Choroid plexus epithelial cell (primary cell): ENCODE results near the gene PACSIN2.
A peak's percentile ranks its signal among the peaks of the same experiment; 100 is the strongest.

Source experiments
- DNase-seq: peaks from one replicate; pipeline ENCODE4 v3.0.0-alpha.2; 2010; ENCODE audit warnings: low read depth
- H3K4me3 ChIP-seq: 2 replicates; pipeline ENCODE4 v1.5.1; 2011; ENCODE audit warnings: low read depth, mild to moderate bottlenecking, control low read depth, low read length, moderate library complexity
- TF ChIP-seq, protein P1 (sequence below): conservative IDR thresholded peaks from 2 replicates; pipeline ENCODE4 v1.5.1; 2011; ENCODE audit warnings: low read depth, mild to moderate bottlenecking, control low read depth, inconsistent platforms, low read length, moderate library complexity

PACSIN2 gene

GRCh38 chr22:43009444-43009843 is 5.5 kb downstream of the PACSIN2 start:
- TF ChIP-seq, protein P1, sequence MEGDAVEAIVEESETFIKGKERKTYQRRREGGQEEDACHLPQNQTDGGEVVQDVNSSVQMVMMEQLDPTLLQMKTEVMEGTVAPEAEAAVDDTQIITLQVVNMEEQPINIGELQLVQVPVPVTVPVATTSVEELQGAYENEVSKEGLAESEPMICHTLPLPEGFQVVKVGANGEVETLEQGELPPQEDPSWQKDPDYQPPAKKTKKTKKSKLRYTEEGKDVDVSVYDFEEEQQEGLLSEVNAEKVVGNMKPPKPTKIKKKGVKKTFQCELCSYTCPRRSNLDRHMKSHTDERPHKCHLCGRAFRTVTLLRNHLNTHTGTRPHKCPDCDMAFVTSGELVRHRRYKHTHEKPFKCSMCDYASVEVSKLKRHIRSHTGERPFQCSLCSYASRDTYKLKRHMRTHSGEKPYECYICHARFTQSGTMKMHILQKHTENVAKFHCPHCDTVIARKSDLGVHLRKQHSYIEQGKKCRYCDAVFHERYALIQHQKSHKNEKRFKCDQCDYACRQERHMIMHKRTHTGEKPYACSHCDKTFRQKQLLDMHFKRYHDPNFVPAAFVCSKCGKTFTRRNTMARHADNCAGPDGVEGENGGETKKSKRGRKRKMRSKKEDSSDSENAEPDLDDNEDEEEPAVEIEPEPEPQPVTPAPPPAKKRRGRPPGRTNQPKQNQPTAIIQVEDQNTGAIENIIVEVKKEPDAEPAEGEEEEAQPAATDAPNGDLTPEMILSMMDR, result no peak
- H3K4me3 ChIP-seq, result no peak overlapping the region
- no peak for DNase-seq

GRCh38 chr22:43008921-43009320 is 6.0 kb downstream of the PACSIN2 start:
- no peak for DNase-seq
- TF ChIP-seq, protein P1, result no peak
- no peak overlapping the region for H3K4me3 ChIP-seq

DNA sequence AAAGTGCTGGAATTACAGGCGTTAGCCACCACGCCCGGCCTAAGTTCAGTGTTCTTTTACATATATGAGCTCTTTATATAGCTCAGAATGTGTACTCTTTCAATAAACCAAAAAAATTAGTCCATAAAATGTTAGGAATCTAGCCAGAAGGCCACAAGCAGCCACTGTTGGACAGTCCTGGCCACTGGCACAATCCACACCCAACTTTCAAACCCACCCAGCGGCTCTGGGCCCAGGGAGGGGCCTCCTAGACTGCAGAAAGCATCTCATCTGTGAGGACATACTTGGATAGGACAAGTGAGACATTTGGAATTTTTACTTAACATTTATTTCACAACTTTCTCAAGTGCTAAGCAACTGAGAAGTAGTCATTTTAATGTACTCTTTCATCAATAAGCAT is 6.4 kb downstream of the PACSIN2 start:
- TF ChIP-seq, protein P1, result no peak
- H3K4me3 ChIP-seq, result no peak overlapping the region
- no peak for DNase-seq

DNA sequence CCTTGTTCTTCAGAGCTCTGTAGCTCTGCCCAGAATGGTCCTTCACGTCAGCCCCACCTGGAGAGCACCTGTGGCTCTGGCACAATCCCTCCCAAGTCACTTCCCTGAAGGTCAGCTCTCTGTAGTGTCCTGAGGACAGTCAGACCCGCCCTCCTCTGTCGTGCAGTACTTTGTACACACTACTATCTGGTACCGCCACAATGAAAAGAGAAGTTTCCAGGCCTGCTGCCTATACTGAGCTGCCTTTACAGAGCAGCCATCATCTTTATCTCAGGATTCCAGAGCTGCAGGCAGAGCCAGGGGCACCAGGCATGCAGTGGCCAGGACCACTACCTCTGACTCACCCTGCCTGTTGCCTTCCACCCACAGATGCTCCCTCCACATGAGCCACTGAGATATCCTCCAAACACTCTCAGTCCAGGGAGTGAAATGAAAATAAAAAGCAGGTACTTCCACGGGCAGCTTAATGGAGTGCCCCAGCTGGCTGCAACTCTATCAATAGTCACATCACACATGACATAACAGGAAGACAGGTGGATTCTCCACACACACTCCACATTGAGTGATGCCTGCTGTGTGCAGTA is 7.3 kb downstream of the PACSIN2 start:
- no peak overlapping the region for H3K4me3 ChIP-seq
- peak; percentile 67 for DNase-seq
- TF ChIP-seq, protein P1, result no peak

DNA sequence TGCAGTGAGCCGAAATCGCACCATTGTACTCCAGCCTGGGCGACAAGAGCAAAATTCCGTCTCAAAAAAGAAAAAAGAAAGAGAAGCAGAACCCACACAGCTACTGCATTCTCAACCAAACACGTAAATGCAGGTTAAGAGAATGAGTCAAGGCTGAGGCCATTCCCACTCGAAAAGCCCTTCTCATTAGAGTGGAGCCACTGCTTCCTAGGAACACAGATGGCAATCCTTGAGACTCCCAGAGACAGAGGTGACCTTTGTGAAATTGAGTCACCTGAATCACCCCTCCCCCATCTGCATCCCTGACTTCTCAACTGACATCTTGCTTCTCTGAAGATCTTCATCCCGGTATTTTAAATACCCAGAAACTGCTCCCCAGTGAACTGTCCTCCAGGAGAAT is 8.2 kb downstream of the PACSIN2 start:
- DNase-seq, result no peak
- TF ChIP-seq, protein P1, result no peak
- H3K4me3 ChIP-seq, result no peak overlapping the region

GRCh38 chr22:43006016-43006505 is 8.9 kb downstream of the PACSIN2 start:
- TF ChIP-seq, protein P1, result no peak
- no peak for DNase-seq
- no peak overlapping the region for H3K4me3 ChIP-seq

GRCh38 chr22:43005106-43005505 is 9.8 kb downstream of the PACSIN2 start:
- TF ChIP-seq, protein P1, result no peak
- no peak overlapping the region for H3K4me3 ChIP-seq

More at GRCh38 chr22:43005106-43005505, 9.8 kb downstream of the PACSIN2 start:
- no peak for DNase-seq
